SU-DHL-6 (cell line): ENCODE results near the gene PALLD.
"Not testable (repeated sequence)": the region's sequence is repeated elsewhere in the genome, so short reads cannot be mapped to it uniquely, and the experiment has no call there.

Source experiments
- H2AFZ ChIP-seq: fragments of 200-600 bp; sonication (generic); 2 replicates; pipeline ENCODE4 v1.6.1; 2014; ENCODE audit warnings: low read depth, mild to moderate bottlenecking, moderate library complexity, mixed read lengths, antibody characterized with exemption, low read length; ENCODE audit not compliant: severe bottlenecking
- H3F3A ChIP-seq: fragments of 200-600 bp; shearing (Covaris generic); 2 replicates; pipeline ENCODE4 v1.6.0; 2016; ENCODE audit warnings: antibody characterized with exemption, mild to moderate bottlenecking; ENCODE audit not compliant: insufficient read depth
- H3K27ac ChIP-seq: fragments of 200-600 bp; sonication (generic); 2 replicates; pipeline ENCODE4 v1.5.1; 2016; ENCODE audit warnings: low read depth, mild to moderate bottlenecking, low read length, moderate library complexity, mixed read lengths
- H3K27me3 ChIP-seq: fragments of 200-600 bp; sonication (generic), shearing (Covaris generic); 2 replicates; pipeline ENCODE4 v1.6.0; 2014; ENCODE audit warnings: mild to moderate bottlenecking, low read length
- H3K36me3 ChIP-seq: fragments of 200-600 bp; sonication (generic); 2 replicates; pipeline ENCODE4 v1.6.1; 2014; ENCODE audit warnings: mild to moderate bottlenecking, low read length, mixed read lengths
- H3K4me2 ChIP-seq: fragments of 300-600, 200-600 bp; shearing (Covaris generic), sonication (generic); 2 replicates; pipeline ENCODE4 v1.6.0; 2014; ENCODE audit warnings: low read length, low read depth, mild to moderate bottlenecking; ENCODE audit not compliant: poor library complexity, severe bottlenecking
- H3K4me3 ChIP-seq: fragments of 200-600 bp; sonication (generic); 2 replicates; pipeline ENCODE4 v1.5.1; 2014; ENCODE audit warnings: antibody characterized with exemption, low read length, mild to moderate bottlenecking, mixed read lengths; ENCODE audit not compliant: insufficient read depth, poor library complexity, severe bottlenecking
- H3K79me2 ChIP-seq: fragments of 200-600 bp; sonication (generic); 2 replicates; pipeline ENCODE4 v1.6.1; 2014; ENCODE audit warnings: mild to moderate bottlenecking, low read length, moderate library complexity; ENCODE audit not compliant: insufficient read depth
- H3K9ac ChIP-seq: fragments of 200-600 bp; sonication (generic); 2 replicates; pipeline ENCODE4 v1.7.0; 2014; ENCODE audit warnings: mild to moderate bottlenecking, low read length
- H3K9me2 ChIP-seq: fragments of 200-600 bp; sonication (generic); replicated peaks from 2 replicates; pipeline ENCODE4 v1.6.1; 2014; ENCODE audit warnings: low read length; ENCODE audit not compliant: insufficient read depth
- H3K9me3 ChIP-seq: fragments of 200-600 bp; sonication (generic); 2 replicates; pipeline ENCODE4 v1.6.1; 2014; ENCODE audit warnings: low read length, mixed read lengths; ENCODE audit not compliant: insufficient read depth
- H4K20me1 ChIP-seq: fragments of 200-600 bp; sonication (generic); 2 replicates; pipeline ENCODE4 v1.6.1; 2014; ENCODE audit warnings: low read depth, mild to moderate bottlenecking, antibody characterized with exemption, low read length, moderate library complexity, mixed read lengths
- EZH2phosphoT487 ChIP-seq: fragments of 200-600 bp; sonication (generic), shearing (Covaris generic); conservative IDR thresholded peaks from 2 replicates; pipeline ENCODE4 v1.6.1; 2018; ENCODE audit warnings: mild to moderate bottlenecking, antibody characterized with exemption, low read length, moderate library complexity, mixed read lengths
- TF ChIP-seq, protein P1 (sequence below): fragments of 200-600 bp; sonication (generic); IDR thresholded peaks from one replicate; pipeline ENCODE4 v1.5.1; 2017; ENCODE audit warnings: antibody characterized with exemption, mild to moderate bottlenecking, low read length, moderate library complexity; ENCODE audit not compliant: insufficient read depth, poor library complexity, severe bottlenecking

The PALLD gene

DNA sequence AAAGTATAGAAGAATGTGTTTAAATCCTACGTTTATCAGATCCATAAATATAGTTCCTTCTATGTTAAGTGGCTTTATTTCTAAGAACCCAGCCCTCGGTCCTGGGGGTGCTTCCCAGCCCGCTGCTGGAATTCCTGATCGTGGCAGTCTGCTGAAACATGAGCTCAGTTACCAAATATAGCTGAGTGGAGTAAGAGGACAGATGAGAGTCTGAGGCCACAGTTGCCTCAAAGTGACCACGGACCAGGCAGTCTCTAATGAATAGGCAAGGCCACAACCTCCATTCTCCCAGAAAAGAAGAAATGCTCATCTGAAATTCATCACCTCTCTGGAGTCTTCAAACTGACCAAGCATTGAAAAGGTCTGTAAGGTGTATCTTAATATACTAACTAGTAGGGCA is at the start of gene PALLD:
PALLD (plus strand) TSS at position 219 of the 400 bp plus-strand sequence.
- TF ChIP-seq EZH2phosphoT487: no peak
- TF ChIP-seq, protein P1, sequence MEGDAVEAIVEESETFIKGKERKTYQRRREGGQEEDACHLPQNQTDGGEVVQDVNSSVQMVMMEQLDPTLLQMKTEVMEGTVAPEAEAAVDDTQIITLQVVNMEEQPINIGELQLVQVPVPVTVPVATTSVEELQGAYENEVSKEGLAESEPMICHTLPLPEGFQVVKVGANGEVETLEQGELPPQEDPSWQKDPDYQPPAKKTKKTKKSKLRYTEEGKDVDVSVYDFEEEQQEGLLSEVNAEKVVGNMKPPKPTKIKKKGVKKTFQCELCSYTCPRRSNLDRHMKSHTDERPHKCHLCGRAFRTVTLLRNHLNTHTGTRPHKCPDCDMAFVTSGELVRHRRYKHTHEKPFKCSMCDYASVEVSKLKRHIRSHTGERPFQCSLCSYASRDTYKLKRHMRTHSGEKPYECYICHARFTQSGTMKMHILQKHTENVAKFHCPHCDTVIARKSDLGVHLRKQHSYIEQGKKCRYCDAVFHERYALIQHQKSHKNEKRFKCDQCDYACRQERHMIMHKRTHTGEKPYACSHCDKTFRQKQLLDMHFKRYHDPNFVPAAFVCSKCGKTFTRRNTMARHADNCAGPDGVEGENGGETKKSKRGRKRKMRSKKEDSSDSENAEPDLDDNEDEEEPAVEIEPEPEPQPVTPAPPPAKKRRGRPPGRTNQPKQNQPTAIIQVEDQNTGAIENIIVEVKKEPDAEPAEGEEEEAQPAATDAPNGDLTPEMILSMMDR: no peak
- no peak within 1 kb of the TSS for H2AFZ ChIP-seq
- no peaks in the 10 kb centered on the region for H3K79me2 ChIP-seq

DNA sequence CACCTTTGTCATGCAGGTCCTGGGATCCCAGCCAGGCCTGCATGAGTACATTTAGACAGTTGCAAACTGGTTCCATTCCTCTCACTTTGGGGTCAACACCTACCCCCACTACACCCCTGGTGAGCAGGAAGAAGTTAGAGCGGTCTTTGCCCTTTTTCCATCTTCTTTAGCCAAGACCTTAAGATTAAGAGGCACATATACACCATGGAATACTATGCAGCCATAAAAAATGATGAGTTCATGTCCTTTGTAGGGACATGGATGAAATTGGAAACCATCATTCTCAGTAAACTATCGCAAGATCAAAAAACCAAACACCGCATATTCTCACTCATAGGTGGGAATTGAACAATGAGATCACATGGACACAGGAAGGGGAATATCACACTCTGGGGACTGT is 47.8 kb upstream of the PALLD start:
- not testable (repeated sequence) for H3K27ac ChIP-seq, H3K4me2 ChIP-seq, H3K9me3 ChIP-seq, H3K9ac ChIP-seq, H3K4me3 ChIP-seq, H4K20me1 ChIP-seq, H3K79me2 ChIP-seq, H3F3A ChIP-seq, H2AFZ ChIP-seq, H3K27me3 ChIP-seq, H3K36me3 ChIP-seq, H3K9me2 ChIP-seq

More for the DNA sequence above, at the start of gene PALLD:
- Histone ChIP-seq H4K20me1 (no peaks in the 10 kb centered on the region), H3K4me2 (no peak within 1 kb of the TSS), H3K9me3 (no peaks in the 10 kb centered on the region), H3K36me3 (no peaks in the 10 kb centered on the region), H3K4me3 (no peak within 1 kb of the TSS), H3K27ac (no peak within 1 kb of the TSS), H3K9ac (no peak within 1 kb of the TSS), H3F3A (no peaks in the 10 kb centered on the region), H3K27me3 (no peaks in the 10 kb centered on the region), H3K9me2 (no peaks in the 10 kb centered on the region)

DNA sequence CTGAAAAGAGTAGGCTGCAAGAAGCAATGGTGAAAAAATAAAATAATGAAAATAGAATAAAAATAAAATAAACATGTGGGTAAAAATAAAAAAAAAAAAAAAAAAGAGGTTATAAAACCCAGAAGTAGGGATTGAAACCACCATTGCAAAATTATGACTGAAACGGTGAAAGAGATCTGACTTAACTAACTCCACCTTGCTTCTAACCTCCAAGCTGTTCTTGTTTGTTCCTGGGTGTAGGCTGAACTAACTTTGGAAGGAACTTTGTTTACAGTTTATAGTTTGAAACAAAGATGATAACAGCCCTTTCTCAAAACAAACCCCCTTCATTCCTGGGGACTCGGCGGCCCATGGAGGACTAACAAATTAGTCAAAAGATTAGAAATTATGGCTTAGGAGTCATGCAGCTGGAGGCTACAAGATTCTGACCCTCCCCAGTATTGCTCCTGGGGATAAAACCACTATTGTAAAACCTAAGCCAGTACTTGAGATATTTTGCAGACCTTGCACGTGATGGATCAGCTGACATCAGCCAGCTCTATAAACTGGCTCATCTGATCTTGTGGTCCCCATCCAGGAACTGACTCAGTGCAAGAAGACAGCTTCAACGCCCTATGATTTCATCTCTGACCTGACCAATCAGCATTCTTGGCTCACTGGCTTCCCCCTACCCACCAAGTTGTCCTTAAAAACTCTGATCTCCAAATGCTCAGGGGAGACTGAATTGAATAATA is 47.0 kb upstream of the PALLD start:
- Histone ChIP-seq H2AFZ (no peak overlapping the region), H3K27me3 (no peaks in the 10 kb centered on the region), H4K20me1 (no peaks in the 10 kb centered on the region), H3K9me3 (no peaks in the 10 kb centered on the region), H3K9me2 (no peaks in the 10 kb centered on the region), H3K36me3 (no peaks in the 10 kb centered on the region), H3K4me3 (no peak overlapping the region), H3K9ac (no peak overlapping the region), H3K4me2 (no peak overlapping the region), H3K27ac (no peak overlapping the region), H3F3A (no peaks in the 10 kb centered on the region), H3K79me2 (no peaks in the 10 kb centered on the region)
- TF ChIP-seq EZH2phosphoT487: no peak
- TF ChIP-seq, protein P1: no peak

DNA sequence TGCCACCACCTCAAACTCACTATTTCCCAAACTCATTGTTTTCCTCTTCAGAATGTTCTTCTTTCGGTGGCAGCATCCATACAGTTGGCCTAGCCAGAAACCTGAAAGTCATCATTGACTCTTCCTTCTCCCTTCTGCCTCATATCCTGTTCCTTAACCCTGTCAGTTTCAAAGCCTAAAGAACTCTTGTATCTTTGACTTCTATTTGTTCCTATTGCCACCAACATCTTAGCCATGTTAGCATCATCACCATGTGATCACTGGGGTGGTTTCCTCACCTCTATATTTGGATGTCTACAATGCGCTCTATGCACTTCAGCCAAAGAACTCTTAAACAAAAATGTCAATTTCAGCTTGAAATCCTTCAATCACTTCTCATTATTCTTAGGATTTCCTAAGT is 45.5 kb upstream of the PALLD start:
- Histone ChIP-seq H3K36me3 (no peaks in the 10 kb centered on the region), H4K20me1 (no peaks in the 10 kb centered on the region), H3K9ac (no peak overlapping the region), H2AFZ (no peak overlapping the region), H3K27me3 (no peaks in the 10 kb centered on the region), H3K4me2 (no peak overlapping the region), H3K9me2 (no peaks in the 10 kb centered on the region), H3F3A (no peaks in the 10 kb centered on the region), H3K27ac (no peak overlapping the region), H3K79me2 (no peaks in the 10 kb centered on the region), H3K4me3 (no peak overlapping the region), H3K9me3 (no peaks in the 10 kb centered on the region)
- TF ChIP-seq, protein P1: no peak
- no peak for TF ChIP-seq EZH2phosphoT487
